H1 (cell line): Measurements from ENCODE around the gene DCUN1D3. TPM values are rescaled to one million over a fixed set of nuclear protein-coding genes. Genes with fewer than 3 reads are reported as not detected.

Source experiments
- CTCF ChIA-PET: fragments of 300-600 bp; sonication (Branson Sonifier 250); formaldehyde crosslinking; loops from one replicate; lab custom pipeline; 2021; ENCODE audit not compliant: partially characterized antibody; lab: Charles Lee
- POLR2A ChIA-PET: fragments of 300-600 bp; sonication (Branson Sonifier 250); formaldehyde crosslinking; loops from one replicate; lab custom pipeline; 2021; ENCODE audit warnings: inconsistent platforms; ENCODE audit not compliant: partially characterized antibody; lab: Charles Lee
- DNase-seq, 2 experiments: peaks; one replicate each; pipeline versions ENCODE4 v3.0.0 to v3.0.0-alpha.2; 2010 to 2022; ENCODE audit warnings: low spot score in 2 of 2, low read depth in 1 of 2, mixed read lengths in 1 of 2
- FAIRE-seq: peaks from 2 replicates; lab custom pipeline; 2011; peaks lifted over from hg19 to GRCh38; lab: Jason Lieb, UNC
- H2AFZ ChIP-seq: 2 replicates; pipeline ENCODE4 v1.8.1; 2012; ENCODE audit warnings: low read length, inconsistent platforms
- H2AK5ac ChIP-seq: 2 replicates; pipeline ENCODE4 v1.6.1; 2013; ENCODE audit warnings: low read depth, low read length
- H2BK120ac ChIP-seq: replicated peaks from 2 replicates; pipeline ENCODE3; 2013; ENCODE audit warnings: low read depth, low read length, inconsistent platforms
- H2BK12ac ChIP-seq: 2 replicates; pipeline ENCODE4 v1.6.1; 2013; ENCODE audit warnings: low read depth, low read length
- H2BK15ac ChIP-seq: 2 replicates; pipeline ENCODE4 v1.6.1; 2013; ENCODE audit warnings: low read length
- H2BK20ac ChIP-seq: 2 replicates; pipeline ENCODE4 v1.6.1; 2013; ENCODE audit warnings: low read length
- H2BK5ac ChIP-seq: 2 replicates; pipeline ENCODE4 v1.6.1; 2013; ENCODE audit warnings: low read depth, low read length
- H3K14ac ChIP-seq: 2 replicates; pipeline ENCODE4 v1.6.1; 2013; ENCODE audit warnings: inconsistent platforms; ENCODE audit not compliant: insufficient read length
- H3K18ac ChIP-seq: 2 replicates; pipeline ENCODE4 v1.6.1; 2013; ENCODE audit warnings: low read length; ENCODE audit errors: extremely low read depth
- H3K23ac ChIP-seq: 2 replicates; pipeline ENCODE4 v1.6.1; 2013; ENCODE audit warnings: inconsistent platforms; ENCODE audit not compliant: insufficient read length
- H3K23me2 ChIP-seq: 2 replicates; pipeline ENCODE4 v1.6.1; 2013; ENCODE audit warnings: low read depth, low read length
- H3K27ac ChIP-seq: 2 replicates; pipeline ENCODE4 v1.6.1; 2011; ENCODE audit warnings: low read depth, low read length, inconsistent platforms
- H3K27me3 ChIP-seq, 4 experiments: replicated peaks in 1 of 4; 1 replicate in 1 of 4; 2 replicates in 3 of 4; pipeline versions ENCODE4 v1.6.1 to v1.8.1; 2011 to 2013; ENCODE audit warnings: low read length in 3 of 4, mild to moderate bottlenecking in 3 of 4, inconsistent platforms in 2 of 4, mixed read lengths in 2 of 4, moderate library complexity in 1 of 4; ENCODE audit not compliant: control insufficient read depth in 3 of 4, insufficient read depth in 3 of 4; ENCODE audit errors: extremely low read depth in 1 of 4
- H3K36me3 ChIP-seq, 4 experiments: 2 replicates each; pipeline versions ENCODE4 v1.6.1 to v1.8.1; 2011 to 2013; ENCODE audit warnings: mild to moderate bottlenecking in 4 of 4, low read length in 3 of 4, moderate library complexity in 2 of 4, control low read depth in 1 of 4, inconsistent platforms in 1 of 4; ENCODE audit not compliant: insufficient read depth in 4 of 4, control insufficient read depth in 2 of 4
- H3K4ac ChIP-seq: replicated peaks from 2 replicates; pipeline ENCODE3; 2013; ENCODE audit warnings: low read length, low read depth, mixed read lengths, inconsistent platforms; ENCODE audit not compliant: insufficient read length
- H3K4me1 ChIP-seq, 4 experiments: replicated peaks in 1 of 4; 1 replicate in 1 of 4; 2 replicates in 3 of 4; pipeline versions ENCODE4 v1.6.1 to v1.8.1; 2011 to 2013; ENCODE audit warnings: low read length in 3 of 4, inconsistent platforms in 2 of 4, mixed read lengths in 1 of 4; ENCODE audit not compliant: insufficient read depth in 4 of 4, control insufficient read depth in 3 of 4
- H3K4me2 ChIP-seq, 2 experiments: 2 replicates each; pipeline versions ENCODE4 v1.6.1 to v1.8.1; 2011 to 2013; ENCODE audit warnings: low read depth in 2 of 2, low read length in 2 of 2, control low read depth in 1 of 2, inconsistent platforms in 1 of 2, mild to moderate bottlenecking in 1 of 2; ENCODE audit not compliant: insufficient read depth in 1 of 2
- H3K4me3 ChIP-seq, 4 experiments: fragments of 200-600, 300-600 bp in 1 of 4; sonication (generic), shearing (Covaris generic), sonication (Bioruptor Twin) in 1 of 4; 2 replicates each; pipeline versions ENCODE4 v1.5.1 to v1.8.1; 2011 to 2016; ENCODE audit warnings: low read length in 4 of 4, low read depth in 3 of 4, control low read depth in 2 of 4, inconsistent platforms in 2 of 4, mild to moderate bottlenecking in 2 of 4, mixed read lengths in 1 of 4, moderate library complexity in 1 of 4; ENCODE audit not compliant: insufficient read depth in 2 of 4; ENCODE audit errors: extremely low read depth in 1 of 4
- H3K56ac ChIP-seq: replicated peaks from 2 replicates; pipeline ENCODE3; 2013; ENCODE audit warnings: low read depth, mild to moderate bottlenecking, mixed read lengths, low read length, inconsistent platforms; ENCODE audit not compliant: insufficient read length
- H3K79me1 ChIP-seq: 2 replicates; pipeline ENCODE4 v1.6.1; 2013; ENCODE audit warnings: low read depth, low read length, control low read depth
- H3K79me2 ChIP-seq, 2 experiments: 2 replicates each; pipeline versions ENCODE4 v1.6.1 to v1.8.1; 2012 to 2013; ENCODE audit warnings: low read length in 2 of 2, mild to moderate bottlenecking in 2 of 2, inconsistent platforms in 1 of 2; ENCODE audit not compliant: insufficient read depth in 2 of 2, control insufficient read depth in 1 of 2
- H3K9ac ChIP-seq, 4 experiments: replicated peaks in 1 of 4; 1 replicate in 1 of 4; 2 replicates in 3 of 4; pipeline versions ENCODE4 v1.6.1 to v1.8.1; 2011 to 2013; ENCODE audit warnings: low read depth in 3 of 4, low read length in 3 of 4, control low read depth in 2 of 4, mild to moderate bottlenecking in 2 of 4, moderate library complexity in 2 of 4, inconsistent platforms in 1 of 4; ENCODE audit errors: extremely low read depth in 1 of 4
- H3K9me3 ChIP-seq, 2 experiments: 2 replicates each; pipeline versions ENCODE4 v1.6.1 to v1.8.1; 2012 to 2013; ENCODE audit warnings: mild to moderate bottlenecking in 2 of 2, moderate library complexity in 2 of 2, control low read depth in 1 of 2, inconsistent platforms in 1 of 2, low read depth in 1 of 2, low read length in 1 of 2, mixed read lengths in 1 of 2; ENCODE audit not compliant: insufficient read depth in 2 of 2
- H4K20me1 ChIP-seq, 2 experiments: replicated peaks in 1 of 2; 2 replicates each; pipeline versions ENCODE3 to v1.8.1; 2011 to 2013; ENCODE audit warnings: inconsistent platforms in 2 of 2, low read length in 2 of 2, mild to moderate bottlenecking in 1 of 2; ENCODE audit not compliant: insufficient read depth in 2 of 2, control insufficient read depth in 1 of 2
- H4K5ac ChIP-seq: 2 replicates; pipeline ENCODE4 v1.6.1; 2013; ENCODE audit warnings: low read length, low read depth, mixed read lengths, inconsistent platforms; ENCODE audit not compliant: insufficient read length
- H4K8ac ChIP-seq: 2 replicates; pipeline ENCODE4 v1.8.0; 2013; ENCODE audit warnings: mild to moderate bottlenecking, moderate library complexity, low read length, inconsistent platforms; ENCODE audit not compliant: insufficient read depth; ENCODE audit errors: extremely low read depth
- H4K91ac ChIP-seq: replicated peaks from 2 replicates; pipeline ENCODE3; 2013; ENCODE audit warnings: low read length, mixed read lengths, inconsistent platforms; ENCODE audit not compliant: insufficient read length
- EGR1 ChIP-seq: IDR thresholded peaks from 2 replicates; pipeline ENCODE4 v1.6.1; 2011; ENCODE audit warnings: low read depth, low read length, borderline replicate concordance
- EP300 ChIP-seq, 2 experiments: IDR thresholded peaks; 1 replicate in 1 of 2; 2 replicates in 1 of 2; pipeline ENCODE4 v1.6.1; 2011 to 2012; ENCODE audit warnings: low read depth in 2 of 2, low read length in 2 of 2, mild to moderate bottlenecking in 2 of 2, borderline replicate concordance in 1 of 2, inconsistent platforms in 1 of 2, moderate library complexity in 1 of 2
- KDM5A ChIP-seq: fragments of 200-600 bp; IDR thresholded peaks from 2 replicates; pipeline ENCODE4 v1.7.1; 2012; ENCODE audit warnings: mild to moderate bottlenecking, low read length, inconsistent platforms, mixed read lengths
- SRF ChIP-seq: IDR thresholded peaks from 2 replicates; pipeline ENCODE4 v1.6.1; 2011; ENCODE audit warnings: mild to moderate bottlenecking, low read depth, low read length, moderate library complexity
- WGBS, 2 experiments: shearing (Covaris generic) in 1 of 2; methylation state at CpG; one replicate each; pipeline versions ENCODE4 v1.1.6 to v1.1.7; 2013 to 2015; ENCODE audit warnings: low lambda C conversion rate in 2 of 2, mixed read lengths in 2 of 2, inconsistent platforms in 1 of 2, low coverage in 1 of 2, missing lambda C conversion rate in 1 of 2; ENCODE audit not compliant: insufficient replicate concordance in 2 of 2, insufficient coverage in 1 of 2, insufficient read length in 1 of 2; ENCODE audit errors: extremely low coverage in 1 of 2, missing lambda C conversion rate in 1 of 2; 5-methylcytosine and 5-hydroxymethylcytosine counted together
- polyA plus RNA-seq, 7 experiments: library from polyadenylated mRNA; depleted of rRNA in 3 of 7; stranded (reverse) in 5 of 7; unstranded in 2 of 7; fragments of >200 nt in 5 of 7; fragments of 200-250 nt in 2 of 7; gene quantifications; 1 replicate in 5 of 7; 2 replicates in 1 of 7; 4 replicates in 1 of 7; pipeline versions ENCODE4 v1.2.1 to v1.2.3, GENCODE V29; 2011 to 2013; ENCODE audit warnings: missing spikeins in 2 of 7, mixed read lengths in 2 of 7
- total RNA-seq: library from RNA; stranded (reverse); fragmentation: NEBNext Ultra II Directional; extraction: Animal tissue kit (Norgen Biotek cat#: 25700); gene quantifications from 2 replicates; pipeline ENCODE4 v1.2.1, GENCODE V29; 2021
- TF ChIP-seq, protein P1 (sequence below): IDR thresholded peaks from 2 replicates; pipeline ENCODE4 v1.6.1; 2012; ENCODE audit warnings: inconsistent platforms

DCUN1D3 gene
- total and polyA plus RNA-seq, 2 of the 8 experiments (the other 6 are each of a cell fraction or from before 2014, with no cell fraction given), result 3.5 to 18.2 TPM

DNA sequence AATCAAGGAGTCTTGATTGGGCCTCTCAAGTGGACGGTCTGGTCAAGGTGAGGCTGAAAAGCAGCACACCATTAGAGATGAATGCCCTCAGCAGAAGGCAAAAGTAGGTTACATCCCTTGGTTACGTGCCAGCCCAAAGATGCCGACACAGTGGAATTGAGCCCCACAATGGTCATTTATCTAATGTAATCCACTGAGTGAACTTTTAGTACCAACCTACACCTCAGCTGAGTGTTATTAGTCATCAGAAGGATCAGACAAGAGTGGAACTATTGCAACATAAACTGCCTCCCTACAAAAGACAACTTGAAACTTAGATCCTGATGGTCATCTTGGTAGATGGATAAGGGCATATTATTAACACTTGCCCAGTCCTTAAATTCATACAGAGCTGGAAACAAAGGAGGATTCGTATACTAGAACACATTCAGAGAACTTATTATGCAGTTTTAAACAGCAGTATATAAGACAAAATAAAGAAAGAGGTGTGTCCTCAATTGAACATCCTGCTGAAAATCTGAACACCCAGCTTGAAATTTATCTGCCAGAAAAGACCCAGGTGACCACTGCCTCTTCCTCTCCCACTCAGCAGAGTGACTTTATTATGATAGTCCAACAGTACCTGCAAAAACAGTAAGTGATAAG is 2.8 kb downstream of the DCUN1D3 start:
- H3K79me1 ChIP-seq, result peaks cover 6% of the 10 kb centered on the region
- no peak overlapping the region for H2AFZ ChIP-seq
- DNase-seq, result no peak
- H3K18ac ChIP-seq, result no peak overlapping the region
- H3K9me3 ChIP-seq, result no peaks in the 10 kb centered on the region
- H2BK5ac ChIP-seq, result no peak overlapping the region
- no peaks in the 10 kb centered on the region for H3K27me3 ChIP-seq
- H3K4me3 ChIP-seq, result no peak overlapping the region
- ChIA-PET POLR2A (interaction anchor here (1.1 to 1.2 kb wide), 2 partner anchors 12 to 31 kb away, joined by 3 to 4 read pairs; no protein-coding TSS in a partner anchor), CTCF (interaction anchor here (1.0 to 2.3 kb wide), 4 partner anchors 10 to 104 kb away, joined by 3 to 7 read pairs (median 3); no protein-coding TSS in a partner anchor)
- H3K4me1 ChIP-seq, result peaks cover 0 to 6% (median under 1%) of the 10 kb centered on the region in 4 experiments; a peak in 1 of 7 replicates
- no peak overlapping the region for H3K9ac ChIP-seq
- 89% methylated on average over 4 of the region's 4 CpGs; no CpG with 5 or more reads in 1 of the 2 experiments for WGBS, 2 experiments
- peaks cover 6% of the 10 kb centered on the region; the same call in 1 of the 2 replicates for H3K23me2 ChIP-seq
- H2BK20ac ChIP-seq, result no peak overlapping the region
- TF ChIP-seq EP300 (IDR thresholded peaks at IDR 0.05; ENCODE audit: borderline replicate concordance in 1 of 2, low read depth in 2 of 2, low read length in 2 of 2) (no peak), SRF (no peak), KDM5A (no peak), EGR1 (no peak)
- TF ChIP-seq, protein P1, sequence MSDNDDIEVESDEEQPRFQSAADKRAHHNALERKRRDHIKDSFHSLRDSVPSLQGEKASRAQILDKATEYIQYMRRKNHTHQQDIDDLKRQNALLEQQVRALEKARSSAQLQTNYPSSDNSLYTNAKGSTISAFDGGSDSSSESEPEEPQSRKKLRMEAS, result no peak
- no peak overlapping the region for H2AK5ac ChIP-seq
- peaks cover 6 to 77% of the 10 kb centered on the region in 2 experiments; a peak in 2 of 4 replicates for H3K79me2 ChIP-seq
- no peak overlapping the region for H3K4ac ChIP-seq
- no peak overlapping the region for H3K4me2 ChIP-seq
- no peak overlapping the region for H3K14ac ChIP-seq
- peaks cover 0 to 13% (median 5%) of the 10 kb centered on the region in 4 experiments; a peak in 4 of 8 replicates for H3K36me3 ChIP-seq
- H4K91ac ChIP-seq, result no peak overlapping the region
- H2BK12ac ChIP-seq, result no peak overlapping the region
- no peak overlapping the region for H3K23ac ChIP-seq
- no peak overlapping the region for H2BK15ac ChIP-seq
- no peak overlapping the region for H4K5ac ChIP-seq
- no peak overlapping the region for H4K8ac ChIP-seq
- no peak overlapping the region for H3K27ac ChIP-seq
- H4K20me1 ChIP-seq, result no peaks in the 10 kb centered on the region
- no peak overlapping the region for H3K56ac ChIP-seq
- no peak overlapping the region for H2BK120ac ChIP-seq
- FAIRE-seq, result no peak
